HPDE6-E6E7 (cell line): ENCODE measurements around the gene SULT1A1.
"Not testable (repeated sequence)": the region's sequence is repeated elsewhere in the genome, so short reads cannot be mapped to it uniquely, and the experiment has no call there.

Experiments
- DNase-seq: peaks from one replicate; pipeline ENCODE4 v3.0.0; 2011; ENCODE audit warnings: missing footprints; ENCODE audit errors: extremely low spot score

The SULT1A1 gene

GRCh38 chr16:28591355-28591754, 18.5 kb downstream of the SULT1A1 start:
- no peak for DNase-seq

GRCh38 chr16:28590384-28591340, 19.2 kb downstream of the SULT1A1 start:
- DNase-seq: no peak

DNA sequence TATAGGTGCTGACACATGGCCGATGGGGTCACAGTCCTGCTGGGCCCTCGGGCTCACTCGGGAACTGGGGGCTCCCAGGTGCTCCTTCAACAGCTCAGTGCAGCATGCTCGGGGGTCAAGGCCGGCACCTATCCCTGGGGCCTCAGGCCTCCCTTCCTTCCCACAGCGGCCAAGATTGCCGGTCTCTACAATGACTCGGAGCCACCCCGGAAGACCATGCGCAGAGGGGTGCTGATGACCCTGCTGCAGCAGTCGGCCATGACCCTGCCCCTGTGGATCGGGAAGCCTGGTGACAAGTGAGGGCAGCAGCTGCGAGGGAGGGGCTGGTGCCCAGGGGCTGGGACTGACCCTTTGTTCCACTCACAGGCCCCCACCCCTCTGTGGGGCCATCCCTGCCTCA, 19.9 kb downstream of the SULT1A1 start:
- DNase-seq: no peak

- no peak for DNase-seq
Observed at GRCh38 chr16:28589069-28589468, 20.8 kb downstream of the SULT1A1 start.

DNA sequence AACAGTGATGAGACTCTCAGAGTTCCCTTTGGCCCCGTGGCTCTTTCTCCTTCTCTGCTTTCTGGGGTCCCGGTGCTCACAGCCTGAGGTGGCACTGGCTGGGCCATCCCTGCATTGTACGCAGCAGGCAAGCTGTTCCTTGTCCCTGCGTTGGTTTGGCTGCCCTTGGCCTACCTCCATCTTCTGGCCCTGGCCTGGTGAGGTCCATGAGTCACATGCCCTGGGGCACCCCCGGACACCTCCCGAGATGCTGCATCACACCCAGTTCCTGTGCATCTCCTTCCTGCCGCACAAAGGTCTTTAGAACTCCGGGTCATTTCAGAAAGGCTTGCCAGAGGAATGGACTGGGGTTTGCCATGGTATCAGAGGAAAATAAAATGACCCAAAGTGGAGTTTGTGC, 22.5 kb downstream of the SULT1A1 start:
- DNase-seq: peak; percentile 87

DNA sequence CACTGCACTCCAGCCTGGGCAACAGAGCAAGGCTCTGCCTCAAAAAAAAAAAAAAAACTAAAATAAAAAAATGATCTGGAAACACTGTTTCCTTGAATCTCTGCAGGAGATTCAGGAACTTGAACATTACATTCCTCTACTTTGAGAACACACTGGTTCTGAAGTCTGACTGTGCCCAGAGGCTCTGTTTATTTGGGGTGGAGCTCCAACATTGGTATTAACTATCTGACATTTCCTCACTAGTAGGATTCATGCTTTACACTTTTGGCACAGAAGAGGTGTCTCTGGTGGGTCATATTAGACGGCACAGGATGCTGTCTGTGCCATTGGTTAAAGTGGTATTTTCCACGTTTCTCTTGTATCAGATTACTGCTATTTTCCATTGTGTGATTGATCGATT, 23.4 kb downstream of the SULT1A1 start:
- DNase-seq: no peak

- no peak for DNase-seq
Observed at GRCh38 chr16:28585674-28586073, 24.2 kb downstream of the SULT1A1 start.

DNA sequence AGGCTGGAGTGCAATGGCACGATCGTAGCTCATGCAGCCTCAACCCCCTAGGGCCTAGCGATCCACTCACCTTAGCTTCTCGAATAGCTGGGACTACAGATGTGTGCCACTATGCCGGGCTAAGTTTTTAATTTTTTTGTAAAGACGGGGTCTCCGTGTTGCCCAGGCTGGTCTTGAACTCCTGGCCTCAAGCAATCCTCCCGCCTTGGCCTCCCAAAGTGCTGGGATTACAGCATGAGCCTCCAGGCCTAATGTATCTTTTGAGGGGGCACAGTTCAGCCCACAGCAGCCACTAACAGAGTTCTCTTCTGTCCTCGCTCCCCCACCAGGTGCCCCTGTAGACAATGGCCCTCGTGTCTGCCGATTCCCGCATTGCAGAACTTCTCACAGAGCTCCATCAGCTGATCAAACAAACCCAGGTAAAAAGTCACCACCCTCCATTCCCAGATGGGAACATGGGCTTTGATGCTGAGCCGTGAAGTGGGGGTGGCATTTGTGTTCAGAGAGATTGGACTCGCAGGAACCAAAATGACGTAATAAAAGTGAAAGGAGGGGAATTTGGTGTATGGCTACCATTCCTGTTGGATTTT, 29.0 kb downstream of the SULT1A1 start:
- DNase-seq: no peak

- DNase-seq: no peak
Observed at GRCh38 chr16:28575446-28576109, 34.3 kb downstream of the SULT1A1 start.

GRCh38 chr16:28574925-28575324, 34.9 kb downstream of the SULT1A1 start:
- no peak for DNase-seq

DNA sequence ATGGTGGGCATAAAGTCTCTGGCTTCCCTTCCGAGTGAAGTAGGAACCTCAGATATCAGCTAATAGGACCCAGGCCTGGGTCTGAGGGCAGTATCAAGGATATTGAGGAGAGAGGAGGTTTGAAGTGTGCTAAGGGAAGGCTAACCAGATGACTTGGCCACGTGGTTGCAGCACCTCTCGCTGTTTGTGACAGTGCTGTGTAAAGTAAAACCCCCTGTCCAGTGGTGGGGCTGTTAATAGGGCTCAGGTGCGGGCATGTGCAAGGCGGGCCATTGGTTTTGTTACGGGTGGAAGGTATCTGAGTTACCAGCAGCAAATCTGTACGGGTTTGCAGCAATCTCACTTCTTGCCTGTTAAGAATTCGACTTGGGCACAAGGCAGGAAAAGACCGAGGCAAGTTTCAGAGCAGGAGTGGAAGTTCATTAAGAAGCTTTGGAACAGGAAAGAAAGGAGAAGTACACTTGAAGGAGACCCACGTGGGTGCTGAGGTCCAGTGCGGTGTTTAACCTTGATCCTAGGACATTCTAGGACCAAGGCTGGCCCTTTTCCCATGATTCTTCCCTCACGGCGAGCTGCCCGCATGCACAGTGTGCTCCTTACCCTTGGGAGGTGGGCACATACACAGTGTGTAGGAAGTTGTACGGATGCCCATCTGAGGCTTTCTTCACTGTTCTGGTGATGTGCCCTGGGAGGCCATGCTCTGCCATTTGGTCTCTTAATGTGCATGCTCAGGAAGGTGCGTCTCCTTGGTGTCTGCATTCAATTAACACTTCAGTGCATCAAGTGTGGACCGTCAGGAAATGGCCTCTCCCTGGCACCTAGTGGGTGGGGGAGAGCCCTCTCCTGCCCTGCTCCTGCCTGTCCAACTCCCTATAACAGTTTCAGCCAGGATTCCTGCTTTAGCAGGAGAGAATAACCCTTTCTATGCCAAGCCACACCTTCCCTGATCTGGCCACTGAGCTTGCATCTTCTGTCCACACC, 35.8 kb downstream of the SULT1A1 start:
- no peak for DNase-seq

DNA sequence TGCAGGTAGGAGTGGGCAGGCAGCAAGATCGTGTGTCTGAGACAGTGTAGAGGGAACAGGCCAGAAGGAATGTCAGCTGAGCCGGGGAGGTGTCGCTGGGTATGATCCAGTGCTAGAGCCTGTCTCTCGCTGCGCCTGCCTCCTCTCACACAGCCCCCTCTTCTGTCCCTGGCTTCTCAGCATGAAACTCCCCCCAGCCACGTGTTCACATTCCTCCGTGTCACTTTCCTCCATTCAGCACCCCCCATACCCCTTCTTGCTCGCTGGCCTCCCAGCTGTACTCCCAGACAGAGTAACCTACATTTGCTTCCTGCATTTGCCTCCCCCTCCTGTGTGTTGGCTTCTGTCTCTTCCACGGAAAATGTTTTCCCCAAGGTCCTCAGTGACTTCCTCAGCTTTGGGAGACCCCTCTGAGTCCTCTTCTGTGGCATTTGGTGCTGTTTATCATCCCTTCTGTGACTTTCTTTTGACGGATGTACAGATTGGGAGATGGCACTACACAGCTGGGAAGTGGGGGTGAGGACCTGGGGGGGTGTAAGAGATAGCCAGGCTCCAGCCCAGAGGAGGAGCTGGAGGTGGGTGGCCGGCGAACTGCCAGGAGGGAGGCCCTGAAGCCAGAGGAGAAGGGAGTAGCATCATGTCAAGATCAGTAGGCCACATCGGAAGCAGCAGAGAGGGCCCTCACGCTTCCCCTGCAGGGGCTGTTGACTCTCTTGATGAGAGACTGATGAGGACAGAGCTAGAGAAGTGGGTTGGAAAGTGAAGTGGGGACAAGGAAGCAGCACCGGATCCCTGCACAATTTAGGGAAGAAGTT, 36.9 kb downstream of the SULT1A1 start:
- no peak for DNase-seq

DNA sequence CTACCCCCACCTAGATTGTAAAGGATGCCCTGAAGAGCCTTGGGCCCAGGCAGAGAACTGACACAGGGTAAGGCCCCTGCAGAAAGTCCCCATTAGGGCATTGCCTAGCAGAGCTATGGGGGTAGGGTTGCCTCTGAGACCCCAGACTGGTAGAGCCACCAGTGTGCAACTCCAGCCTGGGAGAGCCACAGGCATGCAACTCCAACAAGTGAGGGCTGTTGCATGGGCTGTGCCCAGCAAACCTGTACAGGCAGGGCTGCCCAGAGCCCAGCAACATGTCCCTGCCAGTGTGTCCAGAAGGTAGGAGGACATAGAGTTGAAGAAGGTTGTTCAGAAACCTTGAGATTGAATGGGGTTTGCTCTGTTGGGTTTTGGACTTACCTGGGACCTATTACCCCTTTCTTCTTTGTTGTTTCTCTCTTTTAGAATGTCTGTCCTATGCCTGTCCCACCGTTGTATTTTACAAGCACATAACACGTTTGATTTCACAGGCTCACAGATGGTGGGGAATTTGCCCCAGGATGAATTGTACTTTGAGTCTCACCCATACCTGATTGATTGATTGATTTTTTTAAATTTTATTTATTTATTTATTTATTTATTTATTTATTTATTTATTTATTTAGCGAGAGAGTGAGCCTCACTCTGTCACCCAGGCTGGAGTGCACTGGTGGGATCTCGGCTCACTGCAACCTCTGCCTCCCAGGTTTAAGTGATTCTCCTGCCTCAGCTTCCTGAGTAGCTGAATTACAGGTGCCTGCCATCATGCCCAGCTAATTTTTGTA, 39.7 kb downstream of the SULT1A1 start:
- no peak for DNase-seq

- DNase-seq: no peak
Observed at GRCh38 chr16:28569021-28569420, 40.8 kb downstream of the SULT1A1 start.

GRCh38 chr16:28567292-28567691, 42.6 kb downstream of the SULT1A1 start:
- DNase-seq: no peak

DNA sequence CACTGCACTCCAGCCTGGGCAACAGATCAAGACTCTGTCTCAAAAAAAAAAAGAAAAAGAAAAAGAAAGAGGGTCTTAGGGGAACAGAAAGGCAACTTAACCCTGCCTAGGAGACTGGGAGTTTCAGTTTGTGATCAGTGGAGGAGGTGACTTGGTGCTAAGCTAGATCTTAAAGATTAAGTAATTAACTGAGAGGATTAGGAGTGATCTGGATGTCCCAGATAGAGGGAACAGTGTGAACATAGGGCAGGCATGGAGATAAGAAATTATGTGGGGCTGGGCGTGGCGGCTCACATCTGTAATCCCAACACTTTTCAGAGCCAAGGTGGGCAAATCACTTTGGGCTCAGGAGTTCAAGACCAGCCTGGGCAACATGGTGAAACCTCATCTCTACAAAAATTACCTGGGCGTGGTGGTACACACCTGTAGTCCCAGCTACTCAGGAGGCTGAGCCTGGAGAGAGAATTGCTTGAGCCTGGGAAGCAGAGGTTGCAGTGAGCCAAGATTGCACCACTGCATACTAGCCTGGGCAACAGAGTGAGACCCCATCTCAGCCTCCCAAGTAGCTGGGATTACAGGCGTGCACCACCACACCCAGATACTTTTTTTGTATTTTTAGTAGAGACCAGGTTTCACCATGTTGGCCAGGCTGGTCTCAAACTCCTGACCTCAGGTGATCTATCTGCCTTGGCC, 43.5 kb downstream of the SULT1A1 start:
- DNase-seq: not testable (repeated sequence)

DNA sequence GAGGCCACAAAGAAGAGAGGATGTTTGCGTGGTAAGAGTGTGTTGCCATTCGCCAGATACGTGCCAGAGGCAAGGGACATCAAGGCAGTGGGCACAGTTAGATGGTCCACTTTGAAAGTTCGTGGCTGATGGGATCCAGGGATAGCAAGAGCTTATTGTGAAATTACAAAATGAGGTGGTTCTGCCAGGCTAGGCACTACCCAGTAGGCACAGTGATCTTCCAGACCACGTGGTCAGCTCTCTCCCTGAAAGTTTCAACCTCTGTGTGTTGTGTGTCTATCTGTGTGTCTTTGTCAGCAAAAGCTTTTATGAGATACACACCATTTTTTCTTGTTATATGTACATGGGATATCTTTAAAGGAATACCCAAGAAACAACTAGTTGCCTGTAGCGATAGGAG, 46.6 kb downstream of the SULT1A1 start:
- no peak for DNase-seq

- DNase-seq: no peak
Observed at GRCh38 chr16:28562199-28562598, 47.6 kb downstream of the SULT1A1 start.

DNA sequence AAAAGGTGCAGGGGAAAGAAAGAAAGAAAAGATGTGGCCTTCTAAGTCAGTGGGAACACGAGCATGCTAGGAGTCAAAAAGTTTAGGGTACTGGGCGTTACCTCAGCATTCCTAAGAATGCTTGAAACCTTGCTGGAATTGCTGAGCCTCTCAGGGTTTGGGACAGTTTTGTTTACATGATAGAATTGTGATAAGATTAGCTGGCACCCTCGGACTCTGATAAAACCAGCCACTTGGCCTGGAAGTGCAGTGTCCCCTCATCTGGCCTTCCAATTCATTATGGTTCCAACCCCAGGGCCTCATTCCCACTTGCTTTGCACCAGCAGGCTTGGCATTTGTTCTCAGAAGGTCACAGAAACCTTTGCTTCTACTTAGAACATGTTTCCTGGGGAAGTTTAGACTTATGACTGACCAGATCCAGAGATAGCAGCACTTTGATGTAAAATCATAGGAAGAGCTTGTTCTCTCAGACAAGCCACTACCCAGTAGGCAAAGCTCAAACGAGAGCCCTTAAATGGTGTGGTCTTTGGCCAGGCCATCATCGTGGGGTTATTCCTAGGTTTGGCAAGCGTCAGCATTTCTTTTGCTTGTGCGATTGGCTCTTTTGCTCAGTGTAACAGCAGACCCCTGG, 48.2 kb downstream of the SULT1A1 start:
- no peak for DNase-seq
